ENCODE data around the gene NFKB1.
A peak's percentile ranks its signal among the peaks of the same experiment; 100 is the strongest.

NFKB1 gene

GRCh38 chr4:102527695-102528283, 26.6 kb downstream of the NFKB1 start:
- H3K4me1 Mint-ChIP-seq (ENCODE audit: low read depth in 2 of 2): peaks cover 42 to 54% of the 10 kb centered on the region in 2 donors
- ATAC-seq (replicated peaks): peak; percentile 26
- H3K4me3 Mint-ChIP-seq: peak overlapping the region; percentile 70 to 76
- no peaks in the 10 kb centered on the region for H3K9me3 Mint-ChIP-seq
- no peaks in the 10 kb centered on the region for H3K27me3 Mint-ChIP-seq
- peaks cover 66% of the 10 kb centered on the region for H3K36me3 Mint-ChIP-seq (ENCODE audit: insufficient read depth)
- DNase-seq: no peak
- H3K27ac Mint-ChIP-seq: peak overlapping the region; percentile 79 to 91

DNA sequence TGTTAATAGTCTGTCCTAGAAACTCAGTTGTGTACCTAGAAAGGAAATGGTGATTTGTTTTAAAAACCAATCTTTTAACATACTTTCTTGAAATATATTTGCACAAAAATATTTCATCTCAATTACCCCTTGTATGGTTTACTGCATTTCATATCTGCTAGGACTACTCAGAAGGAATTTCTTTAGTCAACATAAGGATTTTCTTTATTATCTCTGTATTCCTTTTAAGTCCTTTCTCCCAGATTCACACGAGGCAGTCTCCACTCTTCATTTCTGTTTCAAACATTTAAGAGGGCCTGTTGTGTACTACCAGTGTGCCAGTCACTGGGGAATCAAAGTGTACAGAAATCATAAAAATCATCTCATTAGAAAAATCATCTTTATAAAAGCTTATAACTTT, 28.8 kb downstream of the NFKB1 start:
- DNase-seq (no peak), ATAC-seq (replicated peaks) (no peak)
- Mint-ChIP-seq H3K9me3 (no peaks in the 10 kb centered on the region), H3K27me3 (no peaks in the 10 kb centered on the region), H3K36me3 (ENCODE audit: insufficient read depth) (peaks cover 75% of the 10 kb centered on the region), H3K4me3 (no peak overlapping the region), H3K27ac (peak overlapping the region; percentile 17 to 49), H3K4me1 (ENCODE audit: low read depth in 2 of 2) (peaks cover 37 to 54% of the 10 kb centered on the region in 2 donors)

DNA sequence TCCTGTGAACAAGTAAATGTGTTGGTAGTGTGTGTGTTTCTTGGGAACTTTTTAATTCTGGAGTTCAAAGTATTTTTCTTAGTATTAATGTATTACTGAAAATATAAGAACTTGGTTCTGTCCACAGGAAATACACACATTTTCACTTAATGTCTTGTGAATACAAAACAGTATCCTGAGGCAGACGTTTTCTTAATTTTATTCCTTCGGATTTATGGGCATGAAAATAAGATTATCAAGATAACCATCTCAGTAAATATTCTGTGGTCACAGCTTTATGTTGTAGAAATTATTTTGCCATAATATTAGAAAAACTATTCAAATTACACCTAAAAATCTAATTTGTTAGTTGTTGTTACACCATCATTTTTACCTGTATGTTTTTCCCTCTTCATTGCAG, 29.8 kb downstream of the NFKB1 start:
- H3K9me3 Mint-ChIP-seq: no peaks in the 10 kb centered on the region
- peak overlapping the region in 1 of 2 donors; percentile 49 for H3K27ac Mint-ChIP-seq
- peaks cover 78% of the 10 kb centered on the region for H3K36me3 Mint-ChIP-seq (ENCODE audit: insufficient read depth)
- DNase-seq (no peak), ATAC-seq (replicated peaks) (no peak)
- H3K4me3 Mint-ChIP-seq: no peak overlapping the region
- H3K4me1 Mint-ChIP-seq (ENCODE audit: low read depth in 2 of 2): peaks cover 31 to 52% of the 10 kb centered on the region in 2 donors
- H3K27me3 Mint-ChIP-seq: no peaks in the 10 kb centered on the region

DNA sequence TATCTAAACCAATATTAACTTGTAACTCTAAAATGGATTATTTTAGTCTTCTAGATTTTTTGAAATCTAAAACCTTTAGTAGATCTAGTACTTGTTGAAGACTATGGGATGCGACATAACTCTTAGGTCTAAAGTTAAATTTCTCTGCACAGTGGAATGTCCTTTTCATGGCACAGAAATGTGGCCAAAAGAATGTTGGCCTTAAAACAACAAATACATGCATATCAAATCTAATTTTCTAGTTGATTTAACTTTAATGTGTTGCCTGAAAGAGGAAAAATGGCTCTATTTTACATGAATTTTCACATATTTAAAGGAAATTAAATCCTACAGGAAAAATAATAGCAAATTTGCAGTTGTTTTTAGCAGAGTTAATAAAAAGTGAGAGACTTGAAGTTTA, 30.3 kb downstream of the NFKB1 start:
- Mint-ChIP-seq H3K36me3 (ENCODE audit: insufficient read depth) (peaks cover 81% of the 10 kb centered on the region), H3K4me1 (ENCODE audit: low read depth in 2 of 2) (peaks cover 30 to 51% of the 10 kb centered on the region in 2 donors)

GRCh38 chr4:102533348-102533747, 32.2 kb downstream of the NFKB1 start:
- H3K36me3 Mint-ChIP-seq (ENCODE audit: insufficient read depth): peaks cover 76% of the 10 kb centered on the region
- H3K4me3 Mint-ChIP-seq: peak overlapping the region in 1 of 2 donors; percentile 41
- peak overlapping the region; percentile 25 to 65 for H3K27ac Mint-ChIP-seq
- H3K4me1 Mint-ChIP-seq (ENCODE audit: low read depth in 2 of 2): peaks cover 20 to 38% of the 10 kb centered on the region in 2 donors
- no peaks in the 10 kb centered on the region for H3K9me3 Mint-ChIP-seq
- DNase-seq (no peak), ATAC-seq (replicated peaks) (no peak)
- H3K27me3 Mint-ChIP-seq: no peaks in the 10 kb centered on the region

More for the DNA sequence above, 30.3 kb downstream of the NFKB1 start:
- no peak for DNase-seq
- no peaks in the 10 kb centered on the region for H3K9me3 Mint-ChIP-seq
- ATAC-seq (replicated peaks): no peak
- no peak overlapping the region for H3K4me3 Mint-ChIP-seq
- no peaks in the 10 kb centered on the region for H3K27me3 Mint-ChIP-seq
- no peak overlapping the region for H3K27ac Mint-ChIP-seq

- peak overlapping the region in 1 of 2 donors; percentile 65 for H3K27ac Mint-ChIP-seq
- H3K4me3 Mint-ChIP-seq: no peak overlapping the region
- H3K4me1 Mint-ChIP-seq (ENCODE audit: low read depth in 2 of 2): peaks cover 18 to 35% of the 10 kb centered on the region in 2 donors
- DNase-seq (no peak), ATAC-seq (replicated peaks) (peak; percentile 4)
- no peaks in the 10 kb centered on the region for H3K27me3 Mint-ChIP-seq
- no peaks in the 10 kb centered on the region for H3K9me3 Mint-ChIP-seq
- H3K36me3 Mint-ChIP-seq (ENCODE audit: insufficient read depth): peaks cover 75% of the 10 kb centered on the region
These were observed 32.7 kb downstream of the NFKB1 start for GRCh38 chr4:102533904-102534303.

DNA sequence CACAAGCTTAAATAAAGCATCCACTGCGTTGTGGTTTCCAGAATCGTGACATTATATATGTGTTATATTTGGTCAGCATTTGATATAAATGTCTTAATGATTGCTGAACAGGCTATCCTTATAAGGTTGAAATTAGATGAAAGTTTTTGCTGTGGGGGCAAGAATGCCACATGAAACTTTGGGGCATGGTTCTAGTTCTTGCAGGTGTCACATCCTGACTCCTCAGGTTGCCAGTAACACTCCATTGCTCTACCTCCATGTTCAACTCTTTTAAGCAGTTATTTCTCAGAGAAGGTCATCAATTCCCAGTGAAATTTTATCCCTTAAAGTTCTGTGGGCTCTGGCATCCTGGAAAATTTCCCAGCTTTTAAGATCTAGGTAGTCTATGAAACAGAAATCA, 33.7 kb downstream of the NFKB1 start:
- peak overlapping the region; percentile 35 to 65 for H3K27ac Mint-ChIP-seq
- no peaks in the 10 kb centered on the region for H3K27me3 Mint-ChIP-seq
- H3K36me3 Mint-ChIP-seq (ENCODE audit: insufficient read depth): peaks cover 79% of the 10 kb centered on the region
- DNase-seq (no peak), ATAC-seq (replicated peaks) (peak; percentile 58)
- H3K9me3 Mint-ChIP-seq: no peaks in the 10 kb centered on the region
- H3K4me1 Mint-ChIP-seq (ENCODE audit: low read depth in 2 of 2): peaks cover 18 to 35% of the 10 kb centered on the region in 2 donors
- H3K4me3 Mint-ChIP-seq: no peak overlapping the region

DNA sequence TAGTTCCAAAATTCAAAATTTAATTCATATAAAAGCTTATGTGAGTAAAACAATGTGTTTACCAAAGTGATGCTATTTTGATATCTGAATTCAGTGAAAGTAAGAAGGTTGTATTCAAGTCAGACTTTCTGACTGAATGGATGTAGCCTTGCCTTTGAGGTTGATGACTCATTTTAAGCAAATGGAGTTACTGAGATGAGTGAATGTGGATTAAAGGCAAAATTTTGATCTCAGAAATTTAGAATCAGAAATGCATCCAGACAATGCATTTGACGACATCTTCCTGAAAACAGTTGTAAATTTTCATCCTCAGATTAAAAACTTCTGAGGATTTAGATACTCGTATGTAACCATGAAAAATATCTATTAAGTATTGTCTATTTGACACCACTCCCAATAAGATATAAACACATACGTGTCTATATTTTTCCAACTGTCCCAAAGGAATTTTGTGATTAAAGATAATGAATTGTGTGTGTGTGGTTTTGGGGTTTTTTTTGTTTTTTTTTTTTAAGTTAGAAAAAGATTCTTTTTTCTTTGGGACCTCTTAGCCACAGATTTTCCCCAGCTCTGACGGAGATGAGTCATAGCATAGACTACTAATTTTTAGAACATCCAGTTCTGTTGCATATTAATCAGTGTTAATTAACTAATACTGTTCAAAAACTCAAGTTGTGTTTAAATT, 34.4 kb downstream of the NFKB1 start:
- DNase-seq (no peak), ATAC-seq (replicated peaks) (peak; percentile 65)
- no peak overlapping the region for H3K4me3 Mint-ChIP-seq
- H3K27me3 Mint-ChIP-seq: no peaks in the 10 kb centered on the region
- peaks cover 79% of the 10 kb centered on the region for H3K36me3 Mint-ChIP-seq (ENCODE audit: insufficient read depth)
- H3K4me1 Mint-ChIP-seq (ENCODE audit: low read depth in 2 of 2): peaks cover 15 to 28% of the 10 kb centered on the region in 2 donors
- H3K9me3 Mint-ChIP-seq: no peaks in the 10 kb centered on the region
- peak overlapping the region in 1 of 2 donors; percentile 65 for H3K27ac Mint-ChIP-seq

- Mint-ChIP-seq H3K4me3 (no peak overlapping the region), H3K9me3 (no peaks in the 10 kb centered on the region), H3K27ac (no peak overlapping the region), H3K36me3 (ENCODE audit: insufficient read depth) (peaks cover 79% of the 10 kb centered on the region), H3K27me3 (no peaks in the 10 kb centered on the region), H3K4me1 (ENCODE audit: low read depth in 2 of 2) (peaks cover 15 to 33% of the 10 kb centered on the region in 2 donors)
- ATAC-seq (replicated peaks) (no peak), DNase-seq (no peak)
These were observed 35.6 kb downstream of the NFKB1 start for GRCh38 chr4:102536768-102537167.

GRCh38 chr4:102537269-102537668, 36.1 kb downstream of the NFKB1 start:
- no peaks in the 10 kb centered on the region for H3K9me3 Mint-ChIP-seq
- DNase-seq: no peak
- ATAC-seq (replicated peaks): no peak
- peaks cover 77% of the 10 kb centered on the region for H3K36me3 Mint-ChIP-seq (ENCODE audit: insufficient read depth)
- H3K4me1 Mint-ChIP-seq (ENCODE audit: low read depth in 2 of 2): peaks cover 16 to 34% of the 10 kb centered on the region in 2 donors
- H3K4me3 Mint-ChIP-seq: no peak overlapping the region
- H3K27ac Mint-ChIP-seq: no peak overlapping the region
- H3K27me3 Mint-ChIP-seq: no peaks in the 10 kb centered on the region

DNA sequence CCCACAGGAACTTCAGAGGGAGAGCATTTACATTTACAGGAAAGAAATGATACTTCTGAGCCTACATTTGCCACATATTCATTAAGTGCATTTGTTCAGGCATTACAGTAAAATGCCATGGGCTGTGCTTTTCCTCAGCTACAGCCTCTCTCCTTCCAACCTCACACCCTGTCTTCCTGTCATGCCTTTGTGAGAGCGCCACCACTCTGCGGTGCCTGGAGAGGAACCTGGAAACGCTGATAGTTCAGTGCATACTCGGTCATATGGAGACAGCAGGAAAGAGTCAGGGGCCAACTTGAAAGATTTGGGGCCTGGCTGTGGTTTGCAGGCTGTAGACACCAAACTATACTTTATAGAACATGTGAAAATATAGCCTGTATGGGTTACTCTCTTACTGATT, 40.5 kb downstream of the NFKB1 start:
- no peaks in the 10 kb centered on the region for H3K27me3 Mint-ChIP-seq
- ATAC-seq (replicated peaks) (peak; percentile 36), DNase-seq (no peak)
- H3K36me3 Mint-ChIP-seq (ENCODE audit: insufficient read depth): peaks cover 73% of the 10 kb centered on the region
- H3K27ac Mint-ChIP-seq: peak overlapping the region; percentile 78
- H3K4me3 Mint-ChIP-seq: peak overlapping the region in 1 of 2 donors; percentile 19
- peaks cover 10 to 25% of the 10 kb centered on the region in 2 donors for H3K4me1 Mint-ChIP-seq (ENCODE audit: low read depth in 2 of 2)
- H3K9me3 Mint-ChIP-seq: no peaks in the 10 kb centered on the region

- DNase-seq (no peak), ATAC-seq (replicated peaks) (no peak)
- H3K27me3 Mint-ChIP-seq: no peaks in the 10 kb centered on the region
- H3K27ac Mint-ChIP-seq: peak overlapping the region in 1 of 2 donors; percentile 2
- no peak overlapping the region for H3K4me3 Mint-ChIP-seq
- H3K4me1 Mint-ChIP-seq (ENCODE audit: low read depth in 2 of 2): peaks cover 14 to 31% of the 10 kb centered on the region in 2 donors
- H3K36me3 Mint-ChIP-seq (ENCODE audit: insufficient read depth): peaks cover 77% of the 10 kb centered on the region
- no peaks in the 10 kb centered on the region for H3K9me3 Mint-ChIP-seq
These were observed 42.1 kb downstream of the NFKB1 start for GRCh38 chr4:102543030-102543928.

DNA sequence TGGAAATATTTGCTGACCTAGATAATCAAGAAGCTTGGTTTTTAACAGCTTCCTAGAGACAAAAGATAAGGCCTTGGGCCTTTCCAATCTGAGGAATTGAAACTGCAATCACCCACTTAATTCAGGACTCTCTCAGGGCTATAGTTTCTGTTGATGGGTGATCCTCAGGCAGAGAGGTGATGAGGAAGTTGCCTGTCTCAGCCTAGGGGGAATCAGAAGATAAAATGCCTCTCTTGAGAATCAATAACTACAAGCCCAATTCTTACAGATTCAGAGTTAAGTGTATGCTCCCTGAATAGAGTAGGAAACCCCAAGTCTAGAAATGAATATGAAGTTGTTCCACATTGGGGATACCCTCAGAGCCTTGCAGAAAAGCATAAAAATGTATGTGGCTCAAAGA, 45.5 kb downstream of the NFKB1 start:
- peak overlapping the region; percentile 69 to 71 for H3K27ac Mint-ChIP-seq
- H3K27me3 Mint-ChIP-seq: no peaks in the 10 kb centered on the region
- ATAC-seq (replicated peaks) (no peak), DNase-seq (no peak)
- no peaks in the 10 kb centered on the region for H3K9me3 Mint-ChIP-seq
- peaks cover 65% of the 10 kb centered on the region for H3K36me3 Mint-ChIP-seq (ENCODE audit: insufficient read depth)
- H3K4me3 Mint-ChIP-seq: no peak overlapping the region
- H3K4me1 Mint-ChIP-seq (ENCODE audit: low read depth in 2 of 2): peaks cover 15 to 28% of the 10 kb centered on the region in 2 donors

All from effector memory CD8-positive, alpha-beta T cell (primary cell).